Dermis microvascular lymphatic vessel endothelial cell (primary cell): ENCODE data around the gene CDH13. TPM values are rescaled to one million over a fixed set of nuclear protein-coding genes. Genes with fewer than 3 reads are reported as not detected.
A peak's percentile ranks its signal among the peaks of the same experiment; 100 is the strongest.

ENCODE experiments used
- DNase-seq, 2 donors: peaks; one replicate each; pipeline versions ENCODE4 v3.0.0 to v3.0.0-alpha.2; 2010; ENCODE audit warnings: low read depth in 2 of 2
- total RNA-seq: library from RNA; depleted of rRNA; stranded (reverse); fragments of >200 nt; gene quantifications from 2 replicates; pipeline ENCODE4 v1.2.1, GENCODE V29; 2014

Gene CDH13
- total RNA-seq, 1 donor from 2014 or later = 68.9 TPM

- DNase-seq = no peak
Measured at GRCh38 chr16:83109490-83110125, 482.8 kb downstream of the CDH13 start.

DNA sequence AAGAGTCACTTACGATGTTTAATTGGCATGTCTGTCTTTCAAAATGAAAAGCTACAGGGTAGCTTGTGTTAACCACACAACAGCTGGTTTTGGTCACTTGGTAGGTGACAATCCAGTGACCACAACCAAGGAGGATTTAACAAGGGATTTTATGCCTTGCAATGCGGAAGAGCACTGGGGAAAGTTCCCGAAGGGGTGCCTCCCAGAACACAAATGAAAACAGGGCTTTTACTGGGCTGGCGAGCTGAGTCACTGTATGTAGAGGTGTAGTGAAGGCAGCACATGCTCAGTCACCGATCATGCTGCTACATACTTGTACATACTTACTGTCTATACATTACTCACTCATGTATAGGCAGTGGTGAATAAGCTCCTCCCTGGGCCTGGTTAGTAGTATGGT is 483.5 kb downstream of the CDH13 start:
- DNase-seq = no peak

- DNase-seq = peak; percentile 30 to 53
Measured at GRCh38 chr16:83113317-83113716, 486.5 kb downstream of the CDH13 start.

- no peak for DNase-seq
Measured at GRCh38 chr16:83113811-83114210, 487.0 kb downstream of the CDH13 start.

DNA sequence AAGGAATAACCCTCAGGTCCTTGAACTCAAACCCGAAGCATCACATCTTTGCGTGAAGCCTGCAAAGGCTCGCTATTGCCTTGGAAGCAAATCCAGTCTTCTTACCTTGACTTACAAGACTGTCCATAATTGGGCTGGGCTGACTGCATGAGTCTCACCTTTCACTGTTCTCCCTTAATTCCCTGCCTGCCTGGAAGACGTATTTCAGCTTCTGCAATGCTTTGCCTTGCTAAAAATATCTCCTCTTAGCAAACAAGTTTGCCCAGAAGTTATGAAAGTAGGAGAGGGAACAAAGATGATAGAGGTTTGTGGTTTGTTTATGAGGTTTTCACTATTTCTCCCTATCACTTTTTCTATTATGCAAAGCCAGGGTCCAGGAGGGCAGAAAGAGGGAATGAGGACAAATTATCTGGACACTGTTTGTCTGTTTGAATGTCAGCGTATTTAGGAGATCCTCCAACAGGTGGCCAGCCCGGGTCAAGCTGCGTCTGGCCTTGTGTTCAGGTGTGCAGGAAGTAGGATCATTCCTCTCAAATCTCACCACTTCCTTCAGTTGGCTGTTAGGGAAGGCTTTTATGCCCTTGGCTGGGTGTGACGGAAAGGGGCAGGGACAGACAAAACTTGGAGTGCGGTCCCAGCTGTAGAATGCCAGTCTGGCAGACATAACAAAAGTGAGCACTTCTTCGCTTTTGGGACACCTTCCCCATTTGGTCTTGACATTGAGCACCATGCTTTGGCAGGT is 488.9 kb downstream of the CDH13 start:
- DNase-seq = no peak

- no peak for DNase-seq
Measured at GRCh38 chr16:83116274-83116892, 489.6 kb downstream of the CDH13 start.

- no peak for DNase-seq
Measured at GRCh38 chr16:83117810-83118209, 491.0 kb downstream of the CDH13 start.

DNA sequence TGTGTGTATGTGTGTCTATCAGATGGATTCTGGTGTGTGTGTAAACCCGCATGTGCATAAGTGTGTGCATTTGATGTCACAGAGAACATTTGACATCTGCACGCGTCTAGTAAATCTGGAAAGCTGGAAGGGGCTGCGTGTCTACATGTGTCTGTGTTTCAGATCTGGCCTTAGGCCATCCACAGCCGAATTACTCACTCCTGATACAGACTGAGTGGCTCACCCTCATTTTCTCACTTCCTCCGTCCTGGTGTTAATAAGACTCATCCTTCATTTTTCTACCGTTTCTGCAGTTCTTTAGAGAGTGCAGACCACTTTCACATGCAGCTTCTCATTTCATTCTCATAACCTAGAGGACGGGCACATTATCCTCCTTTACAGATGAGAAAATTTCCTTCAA is 491.6 kb downstream of the CDH13 start:
- no peak for DNase-seq

DNA sequence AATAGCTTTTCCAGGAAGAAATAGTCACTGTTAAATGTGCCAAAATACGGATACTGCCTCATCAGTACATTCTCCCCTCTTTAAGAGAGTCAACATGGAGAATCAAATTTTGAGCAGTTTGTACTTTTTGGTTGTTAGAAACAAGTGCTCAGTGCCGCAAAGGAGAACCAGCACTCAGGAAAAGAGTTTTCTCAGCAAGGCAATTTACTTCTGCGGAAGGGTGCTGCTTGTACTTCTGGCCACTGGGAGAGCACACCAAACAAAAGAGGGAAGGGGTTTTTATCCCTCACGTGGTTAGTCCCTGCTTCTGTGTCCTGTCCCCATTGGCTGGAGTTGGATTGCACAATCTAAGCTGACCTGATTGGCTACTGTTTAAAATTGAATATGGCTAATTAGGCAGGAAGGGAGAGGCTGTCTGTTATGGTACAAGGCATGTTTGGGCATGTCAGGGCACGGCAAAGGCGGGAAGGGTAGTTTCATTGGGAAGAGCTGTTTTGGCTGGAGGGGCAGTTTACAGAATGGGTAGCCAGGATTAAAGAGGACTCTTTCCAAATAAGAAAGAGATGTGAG is 499.3 kb downstream of the CDH13 start:
- no peak for DNase-seq

DNA sequence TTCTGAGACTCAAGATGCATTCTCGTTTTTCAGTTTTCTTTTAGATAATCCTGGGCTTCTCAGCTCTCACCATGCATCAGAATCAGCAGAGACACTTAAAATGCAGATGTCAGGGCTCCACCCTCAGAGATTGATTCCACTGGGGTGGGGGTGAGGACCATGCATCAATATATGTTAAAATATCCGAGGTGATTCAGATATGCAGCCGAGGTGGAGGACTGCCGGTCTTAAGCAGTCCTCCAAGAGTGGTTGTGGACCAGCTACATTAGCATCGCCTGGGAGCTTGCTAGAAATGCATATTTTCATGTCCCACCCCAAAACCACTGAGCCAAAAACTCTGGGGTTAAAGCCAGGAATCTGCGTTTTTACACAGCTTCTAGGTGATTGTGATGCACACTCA is 501.3 kb downstream of the CDH13 start:
- no peak for DNase-seq

DNA sequence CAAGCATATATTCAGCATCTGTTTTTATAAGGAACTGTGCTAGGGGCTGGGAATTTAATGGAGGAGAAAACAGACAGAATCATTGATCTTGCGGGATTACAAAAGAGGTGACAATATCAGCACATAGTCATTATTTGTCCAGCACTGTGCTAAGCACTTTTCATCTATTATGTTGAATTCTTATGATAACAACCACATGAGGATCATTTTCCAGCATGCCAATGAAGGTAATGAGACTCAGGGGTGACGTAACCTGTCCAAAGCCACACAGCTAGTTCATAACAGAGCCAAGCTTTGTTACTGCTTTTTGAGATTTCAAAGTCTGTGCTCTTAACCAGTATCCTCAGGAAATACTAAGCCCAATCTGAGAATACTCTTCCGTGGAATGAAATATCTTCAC is 503.3 kb downstream of the CDH13 start:
- DNase-seq = no peak

DNA sequence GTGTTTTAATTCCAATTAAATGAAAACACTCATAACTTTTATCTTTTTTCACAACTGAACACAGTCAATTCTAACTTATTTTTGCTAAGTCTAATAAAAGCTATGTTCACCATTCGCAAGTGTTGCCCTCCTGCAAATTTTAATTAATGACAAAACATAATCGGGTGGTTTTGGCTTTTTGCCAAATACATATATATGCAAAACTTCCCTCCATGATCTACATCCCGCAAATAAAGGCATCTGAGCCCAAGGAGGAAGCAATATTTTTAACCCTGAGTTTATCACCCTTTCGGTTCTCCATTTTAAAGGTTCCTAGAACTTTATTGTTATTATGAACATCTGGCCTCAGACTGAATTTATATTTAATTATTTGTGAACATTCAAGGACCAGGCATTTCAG is 507.9 kb downstream of the CDH13 start:
- no peak for DNase-seq

DNA sequence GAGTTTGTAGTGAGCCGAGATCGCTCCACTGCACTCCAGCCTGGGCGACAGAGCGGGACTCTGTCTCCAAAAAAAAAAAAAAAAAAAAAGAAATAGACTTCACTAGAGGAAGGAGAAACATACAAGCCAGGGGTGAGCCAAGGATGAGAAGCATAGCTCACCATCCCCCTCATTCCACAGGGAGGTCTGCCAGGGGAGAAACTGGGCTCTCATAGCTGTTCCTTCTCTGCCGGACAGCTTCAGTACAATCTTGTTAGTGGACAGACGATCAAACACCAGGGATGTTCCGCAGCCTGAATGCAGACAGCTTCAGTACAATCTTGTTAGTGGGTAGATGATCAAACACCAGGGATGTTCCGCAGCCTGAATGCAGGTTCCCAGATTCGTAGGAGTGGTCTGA is 509.6 kb downstream of the CDH13 start:
- DNase-seq = no peak

DNA sequence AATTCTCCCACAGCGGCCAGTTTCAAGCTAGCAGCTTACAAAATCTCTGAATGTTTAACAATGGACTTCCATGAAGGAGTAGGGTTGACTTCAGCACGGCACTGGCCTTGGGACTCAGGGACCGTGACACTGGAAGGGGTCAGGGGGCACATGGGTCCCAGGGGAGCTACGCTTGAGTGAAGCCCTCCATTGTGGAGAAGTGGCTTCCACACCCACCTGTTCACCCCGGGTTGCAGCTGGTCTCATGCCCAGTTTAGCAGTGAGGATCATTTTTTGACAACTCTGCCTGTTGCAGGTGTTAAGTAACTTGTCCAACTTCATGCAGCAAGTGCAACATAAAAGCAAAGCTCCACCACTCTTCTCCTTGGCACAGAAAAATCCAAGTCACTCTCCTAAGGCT is 510.2 kb downstream of the CDH13 start:
- DNase-seq = no peak

- DNase-seq = peak in 1 of 2 donors; percentile 1
Measured at GRCh38 chr16:83137326-83137781, 510.6 kb downstream of the CDH13 start.

GRCh38 chr16:83137894-83138293 is 511.1 kb downstream of the CDH13 start:
- no peak for DNase-seq

- no peak for DNase-seq
Measured at GRCh38 chr16:83138512-83138911, 511.7 kb downstream of the CDH13 start.

GRCh38 chr16:83138976-83139690 is 512.4 kb downstream of the CDH13 start:
- no peak for DNase-seq

- DNase-seq = no peak
Measured at GRCh38 chr16:83143788-83144187, 517.0 kb downstream of the CDH13 start.

DNA sequence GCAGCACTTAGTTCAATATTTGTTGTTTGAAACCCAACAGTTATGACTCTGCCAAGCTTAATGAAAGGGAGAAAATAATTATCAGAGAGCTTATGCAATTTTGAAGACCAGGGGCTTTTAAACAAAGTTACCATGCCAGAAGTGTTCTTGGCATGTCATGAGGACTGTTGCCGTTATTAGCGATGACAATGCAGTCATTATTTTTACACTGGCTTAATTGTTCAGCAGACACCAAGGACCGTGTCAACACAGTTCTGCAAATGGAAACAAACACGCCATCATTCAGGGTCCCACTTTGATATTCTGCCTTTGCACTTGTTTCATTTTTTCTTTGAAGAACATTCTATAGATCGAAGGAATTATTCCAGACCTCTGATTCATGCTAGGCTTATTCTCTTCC is 518.5 kb downstream of the CDH13 start:
- no peak for DNase-seq

GRCh38 chr16:83147244-83147643 is 520.5 kb downstream of the CDH13 start:
- DNase-seq = no peak
